NB4 (cell line): ENCODE results near the gene LYZL2.
"Not testable (repeated sequence)": the region's sequence is repeated elsewhere in the genome, so short reads cannot be mapped to it uniquely, and the experiment has no call there.

ENCODE experiments used
- DNase-seq: peaks from one replicate; pipeline ENCODE4 v3.0.0; 2010; ENCODE audit warnings: low read depth
- H3K4me3 ChIP-seq: one replicate; pipeline ENCODE4 v1.5.1; 2011; ENCODE audit warnings: mild to moderate bottlenecking, low read depth, low read length, moderate library complexity
- CTCF ChIP-seq: IDR thresholded peaks from one replicate; pipeline ENCODE4 v1.5.1; 2012; ENCODE audit warnings: low read depth, low read length
- MAX ChIP-seq: IDR thresholded peaks from 2 replicates; pipeline ENCODE4 v1.6.1; 2011; ENCODE audit warnings: low read depth, low read length
- MYC ChIP-seq: IDR thresholded peaks from 2 replicates; pipeline ENCODE4 v1.6.1; 2011; ENCODE audit warnings: low read depth, low read length
- POLR2A ChIP-seq: IDR thresholded peaks from 2 replicates; pipeline ENCODE4 v1.6.1; 2011; ENCODE audit warnings: mild to moderate bottlenecking; ENCODE audit not compliant: insufficient read length; ENCODE audit errors: extremely low read depth

The LYZL2 gene

GRCh38 chr10:30629653-30630052 lies at the start of gene LYZL2:
TSS of gene LYZL2 (minus strand) at chr10:30629753. CDS start at chr10:30626915, 2,838 bp downstream.
- TF ChIP-seq MAX (no peak), POLR2A (no peak), CTCF (no peak), MYC (no peak)
- no peak within 1 kb of the TSS for H3K4me3 ChIP-seq
- no peak for DNase-seq

- not testable (repeated sequence) for DNase-seq, H3K4me3 ChIP-seq
These were observed 48.1 kb upstream of the LYZL2 start for GRCh38 chr10:30677616-30678015.

DNA sequence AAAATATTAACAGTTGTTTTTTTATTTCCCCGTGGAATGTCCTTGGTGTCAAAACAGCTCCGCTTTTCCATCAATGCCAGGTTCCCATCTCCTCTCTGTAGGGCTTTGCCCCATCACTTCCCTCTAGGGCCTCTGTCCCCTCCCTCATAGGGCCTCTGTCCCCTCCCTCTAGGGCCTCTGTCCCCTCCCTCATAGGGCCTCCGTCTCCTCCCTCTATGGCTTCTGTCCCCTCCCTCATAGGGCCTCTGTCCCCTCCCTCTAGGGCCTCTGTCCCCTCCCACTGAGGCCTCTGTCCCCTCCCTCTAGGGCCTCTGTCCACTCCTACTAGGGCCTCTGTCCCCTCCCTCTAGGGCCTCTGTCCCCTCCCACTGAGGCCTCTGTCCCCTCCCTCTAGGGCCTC lies 47.6 kb upstream of the LYZL2 start:
- H3K4me3 ChIP-seq, DNase-seq: not testable (repeated sequence)

GRCh38 chr10:30675791-30676718 lies 46.5 kb upstream of the LYZL2 start:
- no peak for TF ChIP-seq MAX
- TF ChIP-seq POLR2A = no peak
- TF ChIP-seq MYC = no peak
- H3K4me3 ChIP-seq = no peak overlapping the region
- no peak for DNase-seq

DNA sequence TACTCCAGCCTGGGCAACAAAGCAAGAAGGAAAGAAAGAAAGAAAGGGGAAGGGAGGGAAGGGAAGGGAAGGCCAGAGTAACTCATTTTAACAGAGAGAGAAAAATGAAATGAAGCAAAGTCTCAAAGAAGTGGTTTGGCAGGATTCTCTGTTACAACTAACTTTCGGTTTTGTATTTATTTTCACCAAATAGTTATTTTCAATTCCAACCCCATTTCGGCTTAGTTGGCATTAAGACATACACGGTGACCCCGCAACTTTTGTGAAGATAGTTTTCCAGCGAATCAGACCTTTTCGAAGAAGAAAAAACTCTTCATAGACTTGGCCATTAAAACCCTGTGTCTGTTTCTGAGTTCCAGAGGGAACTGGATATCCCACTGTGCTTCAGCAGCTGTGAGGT lies 45.2 kb upstream of the LYZL2 start:
- H3K4me3 ChIP-seq = no peak overlapping the region
- no peak for DNase-seq
- TF ChIP-seq MYC = no peak
- no peak for TF ChIP-seq CTCF
- no peak for TF ChIP-seq MAX
- no peak for TF ChIP-seq POLR2A

DNA sequence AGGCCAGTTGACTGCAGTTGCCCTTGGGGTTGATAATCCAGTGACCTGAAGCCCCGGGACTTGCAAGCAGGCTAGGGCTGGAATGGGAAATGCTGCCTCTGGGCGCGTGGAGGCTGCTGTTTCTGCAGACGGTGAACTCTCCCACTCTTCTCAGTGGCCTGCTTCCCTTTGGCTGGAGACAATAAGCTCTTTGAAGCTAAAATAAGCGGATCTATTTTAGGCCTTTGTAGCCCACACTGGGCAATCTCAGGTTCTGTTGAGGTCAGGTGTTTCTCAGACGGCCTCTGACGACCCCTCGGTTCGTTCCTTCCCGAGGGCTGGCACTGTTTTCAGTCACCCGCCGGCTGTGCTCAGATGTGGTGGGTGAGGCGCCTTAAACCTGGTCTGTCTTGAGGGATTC lies 43.7 kb upstream of the LYZL2 start:
- DNase-seq, H3K4me3 ChIP-seq: not testable (repeated sequence)

- DNase-seq, H3K4me3 ChIP-seq: not testable (repeated sequence)
These were observed 42.8 kb upstream of the LYZL2 start for GRCh38 chr10:30672338-30672737.

DNA sequence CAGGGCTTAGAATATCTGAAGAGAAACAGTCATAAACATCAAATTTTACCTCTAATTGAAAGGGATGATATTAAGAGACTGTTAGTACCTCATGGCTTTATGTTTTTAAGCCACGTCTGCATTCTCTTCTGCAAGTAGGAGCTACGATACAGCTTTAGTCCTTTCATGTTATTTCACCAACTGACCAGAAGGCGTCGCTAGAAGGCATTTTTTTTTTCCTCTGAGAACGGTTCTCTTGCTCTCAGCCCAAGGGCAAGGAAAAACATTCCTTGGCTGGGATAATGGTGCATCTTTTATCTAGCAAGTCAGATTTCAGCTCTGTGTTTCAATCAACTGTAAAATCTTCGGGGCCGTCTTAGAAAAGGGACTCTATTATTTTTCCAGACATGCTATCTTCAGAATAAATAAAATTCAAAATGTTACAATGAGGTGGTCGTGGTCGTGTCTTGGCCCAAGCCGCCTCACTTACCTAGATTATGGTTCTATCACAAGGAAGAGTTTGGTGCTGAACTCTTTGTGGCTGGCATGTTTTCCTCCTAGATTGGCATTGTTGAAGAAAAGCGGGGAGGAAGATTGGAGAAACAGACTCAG lies 41.6 kb upstream of the LYZL2 start:
- peak; percentile 64 for DNase-seq
- H3K4me3 ChIP-seq = peak overlapping the region; percentile 25
- TF ChIP-seq MYC = no peak
- peak; percentile 48 for TF ChIP-seq CTCF
- TF ChIP-seq POLR2A = no peak
- no peak for TF ChIP-seq MAX

GRCh38 chr10:30667982-30668381 lies 38.4 kb upstream of the LYZL2 start:
- H3K4me3 ChIP-seq, DNase-seq: not testable (repeated sequence)

DNA sequence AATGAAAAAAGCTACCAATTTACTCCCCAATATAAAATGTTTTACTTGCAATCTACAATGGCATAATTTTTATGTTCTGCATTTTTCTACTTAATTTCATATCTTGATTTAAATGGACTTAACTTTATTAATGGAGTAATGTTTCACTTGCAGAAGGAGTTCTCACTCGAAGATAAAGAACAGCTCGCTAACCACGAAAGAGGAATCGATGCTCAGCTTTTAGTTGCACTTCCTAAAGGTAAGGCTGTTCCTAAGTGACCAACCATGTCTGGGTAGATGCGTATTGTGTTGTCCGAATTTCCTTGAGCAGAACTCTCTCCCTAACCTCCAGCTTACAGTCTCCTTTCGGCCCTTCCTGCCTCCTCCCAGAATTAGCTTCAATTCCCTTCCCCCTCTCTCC lies 33.9 kb upstream of the LYZL2 start:
- DNase-seq, H3K4me3 ChIP-seq: not testable (repeated sequence)
